ENCODE results near the gene GSAP.

The GSAP gene

DNA sequence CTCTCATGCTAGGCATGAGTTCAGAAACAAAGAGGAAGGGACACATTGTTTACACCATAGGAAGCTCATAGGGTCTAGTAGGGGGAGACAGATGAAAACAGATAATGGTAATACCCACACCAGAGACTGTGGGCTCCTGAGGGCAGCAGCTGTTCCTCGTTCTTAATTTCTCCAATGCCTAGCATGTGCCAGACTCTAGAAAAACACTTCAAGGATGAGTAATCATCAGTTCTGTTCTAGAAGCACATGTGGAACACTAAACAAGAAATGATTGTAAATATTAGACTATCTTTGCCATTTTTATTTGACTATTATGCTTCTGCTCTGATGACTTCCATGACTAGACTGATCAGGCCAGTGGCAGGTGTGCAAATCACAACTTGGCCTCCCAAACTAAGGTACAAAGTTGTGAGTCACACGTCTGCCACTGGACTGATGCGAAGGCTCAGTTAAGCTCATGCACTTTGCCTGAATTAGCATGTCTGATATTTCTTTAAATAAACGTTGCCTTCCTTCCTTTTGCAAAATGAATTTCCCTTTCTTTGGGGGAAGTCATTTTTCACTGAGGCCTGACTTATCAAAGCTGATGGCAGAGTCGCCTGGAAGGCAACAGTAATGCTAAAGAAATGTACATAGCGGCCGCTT lies 127.4 kb downstream of the GSAP start:
- DNase-seq: no peak
- no peaks in the 10 kb centered on the region for H3K9me3 ChIP-seq (ENCODE audit: severe bottlenecking)
- no peaks in the 10 kb centered on the region for H3K27me3 ChIP-seq (ENCODE audit: insufficient read depth, low read depth, severe bottlenecking)
- H3K36me3 ChIP-seq: no peaks in the 10 kb centered on the region
- no peak for TF ChIP-seq CTCF (IDR thresholded peaks at IDR 0.05; ENCODE audit: low read depth, low read length)
- H3K4me3 ChIP-seq (ENCODE audit: low read depth, low read length): no peak overlapping the region
- H3K27ac ChIP-seq: no peak overlapping the region

DNA sequence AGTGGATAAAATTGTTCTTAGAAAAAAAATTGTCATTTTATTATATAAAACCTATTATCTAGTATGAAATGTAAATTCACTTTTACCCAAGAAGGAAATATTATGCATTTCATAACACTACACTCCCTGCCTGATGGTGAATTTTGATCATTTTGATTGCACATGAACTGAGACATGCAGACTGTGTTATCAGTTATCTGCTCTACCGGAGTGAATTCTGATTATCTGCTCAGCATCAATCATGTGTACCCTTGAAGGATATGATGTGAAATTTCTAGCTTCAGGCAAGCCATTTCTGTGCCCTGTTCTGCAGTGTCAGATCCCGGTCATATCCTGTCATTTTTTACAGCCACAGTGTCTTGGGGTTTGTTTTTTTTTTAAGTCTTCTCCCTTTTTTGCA lies 131.5 kb downstream of the GSAP start:
- no peaks in the 10 kb centered on the region for H3K36me3 ChIP-seq
- no peak overlapping the region for H3K27ac ChIP-seq
- H3K4me3 ChIP-seq (ENCODE audit: low read depth, low read length): no peak overlapping the region
- no peaks in the 10 kb centered on the region for H3K27me3 ChIP-seq (ENCODE audit: insufficient read depth, low read depth, severe bottlenecking)
- no peaks in the 10 kb centered on the region for H3K9me3 ChIP-seq (ENCODE audit: severe bottlenecking)
- no peak for TF ChIP-seq CTCF (IDR thresholded peaks at IDR 0.05; ENCODE audit: low read depth, low read length)
- DNase-seq: no peak

DNA sequence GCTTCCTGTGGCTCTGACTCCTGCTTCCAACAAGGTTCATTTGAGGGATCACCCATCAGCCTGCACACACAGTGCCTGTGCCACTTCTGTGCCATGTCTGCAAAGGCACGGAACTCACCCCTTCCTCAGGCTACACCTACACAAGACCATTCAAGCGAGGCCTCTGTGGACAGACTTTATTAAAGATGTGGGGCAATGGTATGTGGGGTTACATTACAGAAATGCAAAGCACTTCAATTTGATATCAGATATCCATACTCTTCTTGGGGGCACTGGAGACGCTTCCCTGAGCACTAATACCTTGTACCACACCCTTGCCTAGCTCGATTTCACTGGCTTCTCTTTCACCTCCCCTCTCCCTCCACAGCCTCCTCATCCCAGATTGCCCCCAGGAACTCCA lies 132.1 kb downstream of the GSAP start:
- DNase-seq: no peak
- Histone ChIP-seq H3K36me3 (no peaks in the 10 kb centered on the region), H3K27me3 (ENCODE audit: insufficient read depth, low read depth, severe bottlenecking) (no peaks in the 10 kb centered on the region), H3K4me3 (ENCODE audit: low read depth, low read length) (no peak overlapping the region), H3K27ac (no peak overlapping the region), H3K9me3 (ENCODE audit: severe bottlenecking) (no peaks in the 10 kb centered on the region)
- TF ChIP-seq CTCF (IDR thresholded peaks at IDR 0.05; ENCODE audit: low read depth, low read length): no peak

GRCh38 chr7:77282897-77283296 lies 133.3 kb downstream of the GSAP start:
- H3K4me3 ChIP-seq (ENCODE audit: low read depth, low read length): no peak overlapping the region
- no peak overlapping the region for H3K27ac ChIP-seq
- H3K27me3 ChIP-seq (ENCODE audit: insufficient read depth, low read depth, severe bottlenecking): no peaks in the 10 kb centered on the region
- no peak for DNase-seq
- no peak for TF ChIP-seq CTCF (IDR thresholded peaks at IDR 0.05; ENCODE audit: low read depth, low read length)
- no peaks in the 10 kb centered on the region for H3K36me3 ChIP-seq
- H3K9me3 ChIP-seq (ENCODE audit: severe bottlenecking): no peaks in the 10 kb centered on the region

DNA sequence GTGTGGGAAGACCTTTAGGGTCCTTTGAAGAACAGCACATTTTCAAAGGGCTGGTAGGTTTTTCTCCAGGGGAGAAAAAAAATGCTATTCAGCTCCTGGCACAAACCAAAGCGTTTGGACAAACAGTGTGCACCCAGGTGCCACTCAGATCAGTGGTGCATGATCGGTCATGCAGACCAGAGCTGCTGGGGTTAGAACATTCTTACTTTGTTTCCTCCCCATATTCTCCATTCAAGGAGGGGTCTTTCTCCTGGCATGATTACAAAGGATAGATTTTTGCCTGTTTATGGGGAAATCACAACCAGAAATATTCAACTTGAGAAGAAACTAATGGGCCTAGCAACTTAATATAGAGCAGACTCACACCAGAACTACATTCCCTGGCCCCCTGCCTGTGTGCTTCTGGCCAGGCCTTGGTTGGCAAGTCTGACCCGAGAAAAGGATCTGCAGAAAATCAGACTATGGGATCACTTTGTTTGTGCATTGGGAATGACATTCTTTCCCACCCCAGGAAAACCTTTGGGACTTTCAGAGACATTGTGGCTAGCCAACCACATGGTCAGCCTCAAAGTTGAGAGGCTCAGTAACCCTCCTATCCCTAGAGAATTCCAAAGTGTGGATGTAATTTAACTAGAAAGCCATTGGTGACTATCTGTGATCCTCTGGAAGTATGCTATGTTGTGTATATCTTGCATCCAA lies 134.2 kb downstream of the GSAP start:
- H3K9me3 ChIP-seq (ENCODE audit: severe bottlenecking): no peaks in the 10 kb centered on the region
- H3K4me3 ChIP-seq (ENCODE audit: low read depth, low read length): no peak overlapping the region
- TF ChIP-seq CTCF (IDR thresholded peaks at IDR 0.05; ENCODE audit: low read depth, low read length): no peak

More for the DNA sequence above, 134.2 kb downstream of the GSAP start:
- no peak for DNase-seq
- H3K36me3 ChIP-seq: no peaks in the 10 kb centered on the region
- no peaks in the 10 kb centered on the region for H3K27me3 ChIP-seq (ENCODE audit: insufficient read depth, low read depth, severe bottlenecking)
- no peak overlapping the region for H3K27ac ChIP-seq
